HCT116 (cell line): ENCODE measurements around the gene FBXO48. TPM values are rescaled to one million over a fixed set of nuclear protein-coding genes. Genes with fewer than 3 reads are reported as not detected.

Source experiments
- ATAC-seq: fragments of 200-7000 bp; cut with Tn5 transposase; 2 replicates; pipeline ENCODE4 v1.9.1; 2020; ENCODE audit warnings: mild to moderate bottlenecking, moderate library complexity
- BruUV-seq: library from RNA; stranded (reverse); fragments of 400-500 nt; replicated peaks from 2 replicates; lab custom pipeline; 2021; lab: Mats Ljungman, UMichigan
- CTCF ChIA-PET: fragments of 300-600 bp; sonication (Branson Sonifier 250); formaldehyde crosslinking; loops from one replicate; lab custom pipeline; 2021; ENCODE audit warnings: antibody characterized with exemption; lab: Charles Lee
- POLR2A ChIA-PET: fragments of 300-600, 350-600 bp; sonication (Branson Sonifier 250); formaldehyde crosslinking; loops from one replicate; lab custom pipeline; 2021; ENCODE audit warnings: antibody characterized with exemption; lab: Charles Lee
- RAD21 ChIA-PET, 2 experiments: fragments of 300-600 bp; sonication (Branson Sonifier 250); formaldehyde crosslinking; loops; one replicate each; lab custom pipeline; 2023; ENCODE audit warnings: low total read pairs in 2 of 2; ENCODE audit not compliant: uncharacterized antibody in 2 of 2, unreplicated experiment in 2 of 2, low non-redundant PET in 1 of 2; lab: Charles Lee
- DNase-seq: peaks from one replicate; pipeline ENCODE4 v3.0.0-alpha.2; 2010; ENCODE audit warnings: low read depth, low spot score
- H2AFZ ChIP-seq: fragments of 200-600 bp; shearing (Covaris generic), sonication (generic); 2 replicates; pipeline ENCODE4 v1.6.1; 2017; ENCODE audit warnings: low read depth, mixed run types, mixed read lengths, antibody characterized with exemption, low read length; ENCODE audit not compliant: poor library complexity, severe bottlenecking
- H3K27ac ChIP-seq: 2 replicates; pipeline ENCODE4 v1.5.1; 2012; ENCODE audit warnings: low read depth, low read length
- H3K27me3 ChIP-seq: fragments of 200-600 bp; sonication (generic); 2 replicates; pipeline ENCODE4 v1.6.1; 2016; ENCODE audit warnings: mixed run types, low read length, mixed read lengths; ENCODE audit not compliant: insufficient read depth
- H3K36me3 ChIP-seq, 2 experiments: fragments of 200-500 bp in 1 of 2; fragments of 200-600 bp in 1 of 2; sonication (Bioruptor generic) in 1 of 2; sonication (generic) in 1 of 2; 2 replicates each; pipeline versions ENCODE4 v1.5.1 to v1.6.1; 2014 to 2016; ENCODE audit warnings: low read length in 2 of 2, inconsistent platforms in 1 of 2, mixed read lengths in 1 of 2, mixed run types in 1 of 2; ENCODE audit not compliant: insufficient read depth in 2 of 2, control insufficient read depth in 1 of 2
- H3K4me1 ChIP-seq, 2 experiments: fragments of 200-600 bp in 1 of 2; sonication (generic) in 1 of 2; 2 replicates each; pipeline versions ENCODE4 v1.5.1 to v1.6.1; 2012 to 2017; ENCODE audit warnings: low read length in 2 of 2, inconsistent platforms in 1 of 2, mild to moderate bottlenecking in 1 of 2, mixed read lengths in 1 of 2, mixed run types in 1 of 2, moderate library complexity in 1 of 2; ENCODE audit not compliant: insufficient read depth in 2 of 2, control insufficient read depth in 1 of 2
- H3K4me2 ChIP-seq: fragments of 200-600 bp; sonication (generic); 2 replicates; pipeline ENCODE4 v1.6.1; 2017; ENCODE audit warnings: mixed run types, low read length, mixed read lengths
- H3K4me3 ChIP-seq, 2 experiments: fragments of 200-600 bp in 1 of 2; sonication (generic) in 1 of 2; replicated peaks in 1 of 2; 2 replicates each; pipeline ENCODE4 v1.5.1; 2011 to 2016; ENCODE audit warnings: low read length in 2 of 2, control low read depth in 1 of 2, low read depth in 1 of 2, mild to moderate bottlenecking in 1 of 2, mixed read lengths in 1 of 2, mixed run types in 1 of 2
- H3K79me2 ChIP-seq: fragments of 200-600 bp; sonication (generic); 2 replicates; pipeline ENCODE4 v1.6.1; 2017; ENCODE audit warnings: mild to moderate bottlenecking, mixed run types, low read length, moderate library complexity, mixed read lengths; ENCODE audit not compliant: insufficient read depth
- H3K9ac ChIP-seq: fragments of 200-600 bp; sonication (generic); 2 replicates; pipeline ENCODE4 v1.6.1; 2016; ENCODE audit warnings: low read length, mixed read lengths
- H3K9me2 ChIP-seq: fragments of 200-600 bp; sonication (generic), shearing (Covaris generic); 2 replicates; pipeline ENCODE4 v1.6.1; 2017; ENCODE audit warnings: mixed run types, mild to moderate bottlenecking, moderate library complexity; ENCODE audit not compliant: insufficient read depth
- H3K9me3 ChIP-seq, 2 experiments: fragments of 200-500 bp in 1 of 2; fragments of 200-600 bp in 1 of 2; sonication (Bioruptor generic) in 1 of 2; sonication (generic) in 1 of 2; 2 replicates each; pipeline ENCODE4 v1.6.1; 2014 to 2017; ENCODE audit warnings: low read length in 2 of 2, mixed read lengths in 2 of 2, inconsistent platforms in 1 of 2, low read depth in 1 of 2, mild to moderate bottlenecking in 1 of 2, mixed run types in 1 of 2, moderate library complexity in 1 of 2; ENCODE audit not compliant: control insufficient read depth in 1 of 2, insufficient read depth in 1 of 2
- H4K20me1 ChIP-seq: fragments of 200-600 bp; sonication (generic), shearing (Covaris generic); 2 replicates; pipeline ENCODE4 v1.6.1; 2017; ENCODE audit warnings: mixed run types, mild to moderate bottlenecking, moderate library complexity; ENCODE audit not compliant: insufficient read depth
- CBX3 ChIP-seq: IDR thresholded peaks from 2 replicates; pipeline ENCODE4 v1.6.1; 2012; ENCODE audit warnings: low read depth
- CEBPB ChIP-seq: IDR thresholded peaks from 2 replicates; pipeline ENCODE4 v1.6.1; 2012; ENCODE audit warnings: low read depth
- ELF1 ChIP-seq: IDR thresholded peaks from 2 replicates; pipeline ENCODE4 v1.6.1; 2012; ENCODE audit warnings: low read depth, borderline replicate concordance
- EZH2 ChIP-seq: fragments of 200-600 bp; sonication (generic); IDR thresholded peaks from 2 replicates; pipeline ENCODE4 v1.6.1; 2017; ENCODE audit warnings: antibody characterized with exemption, mixed run types
- POLR2AphosphoS5 ChIP-seq: IDR thresholded peaks from 2 replicates; pipeline ENCODE4 v1.6.1; 2011; ENCODE audit warnings: mild to moderate bottlenecking, low read depth, low read length, moderate library complexity
- SRF ChIP-seq: IDR thresholded peaks from 2 replicates; pipeline ENCODE4 v1.6.1; 2012; ENCODE audit warnings: low read depth
- YY1 ChIP-seq: IDR thresholded peaks from 2 replicates; pipeline ENCODE4 v1.6.1; 2011; ENCODE audit warnings: low read length, low read depth, moderate library complexity, mild to moderate bottlenecking; ENCODE audit not compliant: insufficient replicate concordance; ENCODE audit errors: extremely low read depth
- ZFX ChIP-seq: fragments of 450-650 bp; IDR thresholded peaks from 2 replicates; pipeline ENCODE4 v1.6.1; 2017
- intact Hi-C: fragments of 100-400 bp; cut with micrococcal nuclease; formaldehyde crosslinking; loops from 2 replicates; pipeline ENCODE4 v1.10.0; 2022
- total RNA-seq: library from RNA; stranded (reverse); gene quantifications from one replicate; pipeline ENCODE4 v1.2.1, GENCODE V29; 2021; ENCODE audit not compliant: unreplicated experiment
- TF ChIP-seq, protein P1 (sequence below): IDR thresholded peaks from 2 replicates; pipeline ENCODE4 v1.6.1; 2012
- TF ChIP-seq, protein P2 (sequence below), 3 experiments: fragments of 200-600 bp in 1 of 3; sonication (generic) in 1 of 3; IDR thresholded peaks in 2 of 3; conservative IDR thresholded peaks in 1 of 3; 2 replicates each; pipeline ENCODE4 v1.5.1; 2012 to 2017; ENCODE audit warnings: low read depth in 2 of 3, low read length in 2 of 3, antibody characterized with exemption in 1 of 3, borderline replicate concordance in 1 of 3, control low read depth in 1 of 3, mild to moderate bottlenecking in 1 of 3, mixed read lengths in 1 of 3, mixed run types in 1 of 3, moderate library complexity in 1 of 3; ENCODE audit not compliant: insufficient read depth in 1 of 3
- TF ChIP-seq, protein P3 (sequence below): IDR thresholded peaks from 2 replicates; pipeline ENCODE4 v1.6.1; 2012

Gene FBXO48
- total RNA-seq, 1 experiment from 2014 or later, result 0.91 TPM

DNA sequence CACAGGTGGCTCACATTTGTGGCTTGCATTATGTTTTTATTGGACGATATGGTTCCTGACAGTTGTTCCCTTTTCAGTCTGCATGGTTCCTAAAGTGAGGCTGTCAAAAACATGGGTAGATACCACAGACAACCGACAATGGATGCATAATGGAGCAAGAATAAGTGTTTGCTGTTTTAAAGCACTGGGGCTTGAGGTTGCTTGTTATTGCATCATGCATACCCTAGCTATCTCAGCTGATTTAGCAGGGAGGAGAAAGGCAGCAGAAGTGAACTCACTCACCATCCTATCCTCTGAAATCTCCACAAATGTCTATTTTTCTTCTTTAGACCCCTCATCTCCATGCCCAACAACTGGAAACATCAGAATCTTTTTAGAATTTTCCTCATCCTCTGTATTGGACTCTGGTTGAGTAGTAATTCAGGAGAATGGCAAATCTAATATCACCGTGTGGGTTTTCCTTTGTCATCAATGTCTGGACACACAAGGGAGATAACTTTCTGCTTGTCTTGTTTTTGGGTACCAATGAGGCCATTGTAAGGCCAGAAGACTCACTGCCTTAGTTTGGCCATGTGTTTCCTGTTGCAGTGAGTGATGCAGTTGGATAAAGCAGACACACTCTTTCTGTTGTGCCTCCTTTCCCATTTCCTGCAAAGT is 46.7 kb downstream of the FBXO48 start:
- no peaks in the 10 kb centered on the region for H3K79me2 ChIP-seq
- no peak overlapping the region for H3K27ac ChIP-seq
- no peak overlapping the region for H2AFZ ChIP-seq
- ChIA-PET POLR2A (no interaction called here), RAD21 (no interaction called here), CTCF (no interaction called here)
- BruUV-seq, result no TSS peak
- no peaks in the 10 kb centered on the region for H3K4me1 ChIP-seq
- no peak overlapping the region for H3K4me2 ChIP-seq
- no peak overlapping the region for H3K9ac ChIP-seq
- H4K20me1 ChIP-seq, result no peaks in the 10 kb centered on the region
- no peak overlapping the region for H3K4me3 ChIP-seq
- intact Hi-C loops, result no loop called here
- ATAC-seq, result no peak
- no peaks in the 10 kb centered on the region for H3K9me3 ChIP-seq
- no peaks in the 10 kb centered on the region for H3K36me3 ChIP-seq
- H3K9me2 ChIP-seq, result no peaks in the 10 kb centered on the region
- DNase-seq, result no peak
- peaks cover 5% of the 10 kb centered on the region; the same call in 1 of the 2 replicates for H3K27me3 ChIP-seq
- no peak for TF ChIP-seq ELF1
- peak; percentile 86 for TF ChIP-seq CEBPB
- no peak for TF ChIP-seq POLR2AphosphoS5
- TF ChIP-seq, all 23 proteins: peak for 1

DNA sequence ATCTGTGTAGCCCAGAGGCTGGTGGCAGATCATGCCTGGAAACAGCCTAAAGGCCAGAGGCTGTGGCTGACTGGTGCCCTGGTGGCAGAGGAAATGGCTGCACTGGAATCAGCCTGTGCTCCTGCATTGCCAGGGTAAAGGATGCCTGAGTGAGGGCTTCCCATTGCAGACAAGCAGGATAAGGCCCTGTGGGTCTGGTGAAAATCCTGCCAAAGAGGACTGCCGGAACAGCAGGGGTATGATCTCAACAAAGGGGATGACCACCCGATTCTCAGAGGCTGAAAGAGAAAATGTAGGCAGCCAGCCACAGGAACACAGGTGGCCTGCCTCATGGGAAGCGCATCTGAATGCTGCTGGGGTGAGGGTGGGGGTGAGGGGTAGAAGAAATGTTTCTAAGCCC is 48.2 kb downstream of the FBXO48 start:
- RAD21 ChIA-PET, result no interaction called here
- H3K4me3 ChIP-seq, result no peak overlapping the region
- no peaks in the 10 kb centered on the region for H3K9me3 ChIP-seq
- DNase-seq, result no peak
- H3K36me3 ChIP-seq, result no peaks in the 10 kb centered on the region
- POLR2A ChIA-PET, result no interaction called here
- H3K27me3 ChIP-seq, result peaks cover 5% of the 10 kb centered on the region; the same call in 1 of the 2 replicates
- no peak overlapping the region for H3K9ac ChIP-seq
- CTCF ChIA-PET, result interaction anchor here (0.7 kb wide), 1 partner anchor 23 kb away, joined by 3 read pairs; no protein-coding TSS in a partner anchor
- H3K79me2 ChIP-seq, result no peaks in the 10 kb centered on the region
- BruUV-seq, result no TSS peak
- no peak overlapping the region for H3K27ac ChIP-seq
- no peak overlapping the region for H2AFZ ChIP-seq
- TF ChIP-seq CBX3 (no peak), YY1 (no peak), SRF (no peak), CEBPB (no peak), ZFX (no peak), EZH2 (no peak)
- TF ChIP-seq, protein P1, sequence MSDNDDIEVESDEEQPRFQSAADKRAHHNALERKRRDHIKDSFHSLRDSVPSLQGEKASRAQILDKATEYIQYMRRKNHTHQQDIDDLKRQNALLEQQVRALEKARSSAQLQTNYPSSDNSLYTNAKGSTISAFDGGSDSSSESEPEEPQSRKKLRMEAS, result no peak
- TF ChIP-seq, protein P2, sequence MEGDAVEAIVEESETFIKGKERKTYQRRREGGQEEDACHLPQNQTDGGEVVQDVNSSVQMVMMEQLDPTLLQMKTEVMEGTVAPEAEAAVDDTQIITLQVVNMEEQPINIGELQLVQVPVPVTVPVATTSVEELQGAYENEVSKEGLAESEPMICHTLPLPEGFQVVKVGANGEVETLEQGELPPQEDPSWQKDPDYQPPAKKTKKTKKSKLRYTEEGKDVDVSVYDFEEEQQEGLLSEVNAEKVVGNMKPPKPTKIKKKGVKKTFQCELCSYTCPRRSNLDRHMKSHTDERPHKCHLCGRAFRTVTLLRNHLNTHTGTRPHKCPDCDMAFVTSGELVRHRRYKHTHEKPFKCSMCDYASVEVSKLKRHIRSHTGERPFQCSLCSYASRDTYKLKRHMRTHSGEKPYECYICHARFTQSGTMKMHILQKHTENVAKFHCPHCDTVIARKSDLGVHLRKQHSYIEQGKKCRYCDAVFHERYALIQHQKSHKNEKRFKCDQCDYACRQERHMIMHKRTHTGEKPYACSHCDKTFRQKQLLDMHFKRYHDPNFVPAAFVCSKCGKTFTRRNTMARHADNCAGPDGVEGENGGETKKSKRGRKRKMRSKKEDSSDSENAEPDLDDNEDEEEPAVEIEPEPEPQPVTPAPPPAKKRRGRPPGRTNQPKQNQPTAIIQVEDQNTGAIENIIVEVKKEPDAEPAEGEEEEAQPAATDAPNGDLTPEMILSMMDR (IDR thresholded peaks at IDR 0.05 in 2 of 3, conservative IDR thresholded peaks at IDR 0.05 in 1 of 3; ENCODE audit: borderline replicate concordance in 1 of 3, insufficient read depth in 1 of 3, low read depth in 2 of 3, low read length in 2 of 3), result 0 out of 6 replicates have a peak, but pooled peaks of 1 of the 3 experiments have one; percentile 2
- TF ChIP-seq, protein P3, sequence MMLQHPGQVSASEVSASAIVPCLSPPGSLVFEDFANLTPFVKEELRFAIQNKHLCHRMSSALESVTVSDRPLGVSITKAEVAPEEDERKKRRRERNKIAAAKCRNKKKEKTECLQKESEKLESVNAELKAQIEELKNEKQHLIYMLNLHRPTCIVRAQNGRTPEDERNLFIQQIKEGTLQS, result no peak
- TF ChIP-seq, all 23 proteins: peak for 1
- intact Hi-C loops, result no loop called here
- H3K9me2 ChIP-seq, result no peaks in the 10 kb centered on the region
- peak; percentile 52; the same call in 1 of the 2 replicates for ATAC-seq
- no peak overlapping the region for H3K4me2 ChIP-seq
- no peaks in the 10 kb centered on the region for H3K4me1 ChIP-seq
- no peaks in the 10 kb centered on the region for H4K20me1 ChIP-seq
